Limb (tissue), 2 donors: ENCODE results near the gene OR51B6.
"Not testable (repeated sequence)": the region's sequence is repeated elsewhere in the genome, so short reads cannot be mapped to it uniquely, and the experiment has no call there.

Source experiments
- DNase-seq, 2 donors: peaks; one replicate each; pipeline ENCODE4 v3.0.0-alpha.2; 2016; ENCODE audit errors: extremely low spot score in 2 of 2

Gene OR51B6

GRCh38 chr11:5364214-5364613 is 12.9 kb downstream of the OR51B6 start:
- no peak for DNase-seq

- not testable (repeated sequence) for DNase-seq
These were observed 15.1 kb downstream of the OR51B6 start for GRCh38 chr11:5366365-5366764.

- no peak for DNase-seq
These were observed 15.5 kb downstream of the OR51B6 start for GRCh38 chr11:5366856-5367255.

- no peak for DNase-seq
These were observed 16.3 kb downstream of the OR51B6 start for GRCh38 chr11:5367448-5368074.

- DNase-seq = no peak
These were observed 17.3 kb downstream of the OR51B6 start for GRCh38 chr11:5368502-5369043.

GRCh38 chr11:5369789-5370188 is 18.5 kb downstream of the OR51B6 start:
- DNase-seq = no peak

- peak in 1 of 2 donors; percentile 36 for DNase-seq
These were observed 29.5 kb downstream of the OR51B6 start for GRCh38 chr11:5380740-5381342.

GRCh38 chr11:5383576-5383975 is 32.3 kb downstream of the OR51B6 start, which contains the start of gene OR51M1:
TSS of gene OR51M1 (plus strand) at chr11:5383812. CDS start at chr11:5389399, 5,587 bp downstream.
- no peak for DNase-seq

- no peak for DNase-seq
These were observed 33.0 kb downstream of the OR51B6 start for GRCh38 chr11:5384335-5384734.

GRCh38 chr11:5390210-5390609 is 38.9 kb downstream of the OR51B6 start:
- DNase-seq = no peak

- DNase-seq = no peak
These were observed 42.8 kb downstream of the OR51B6 start for GRCh38 chr11:5394091-5394490.

- no peak for DNase-seq
These were observed 47.6 kb downstream of the OR51B6 start for GRCh38 chr11:5398936-5399335.
